DMS153 (cell line): ENCODE results near the gene ZMYND8.
"Not testable (repeated sequence)": the region's sequence is repeated elsewhere in the genome, so short reads cannot be mapped to it uniquely, and the experiment has no call there.

ENCODE experiments used
- DNase-seq: peaks from one replicate; lab custom pipeline; 2025; lab: John Stamatoyannopoulos, UW

ZMYND8 gene

DNA sequence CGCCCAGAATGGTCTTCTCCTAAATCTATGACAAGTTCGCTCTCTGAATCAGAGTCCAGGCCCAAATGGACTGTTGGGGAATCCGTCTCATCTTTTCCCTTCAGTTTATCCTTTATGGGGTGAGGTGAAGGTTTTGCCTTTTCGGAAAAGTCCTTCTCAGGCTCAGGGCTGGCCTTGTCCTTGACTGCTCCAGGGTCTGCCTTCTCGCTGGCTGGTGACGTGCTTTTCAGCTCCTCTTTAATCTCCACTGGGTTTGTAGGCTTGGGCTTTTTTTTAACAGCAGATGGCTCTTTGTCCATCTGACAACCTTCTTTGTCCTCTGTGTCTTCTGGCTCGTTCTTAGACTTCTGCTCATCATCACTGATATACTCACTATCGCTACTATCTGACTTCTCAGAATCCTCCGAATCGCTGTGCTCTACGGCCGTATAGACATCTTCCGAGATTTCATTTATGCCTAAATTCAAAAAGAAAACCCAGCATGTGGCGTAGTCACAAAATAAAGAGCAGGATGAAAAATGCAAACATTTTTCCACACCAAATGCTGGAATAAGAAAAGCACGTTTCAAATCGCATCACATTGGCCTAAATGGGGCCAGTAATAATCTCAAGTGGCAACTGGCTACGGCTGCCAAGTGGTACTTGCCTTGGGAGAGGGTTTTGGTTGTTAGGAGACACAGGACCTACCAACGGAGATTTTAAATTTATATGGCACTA lies 110.3 kb downstream of the ZMYND8 start:
- no peak for DNase-seq

DNA sequence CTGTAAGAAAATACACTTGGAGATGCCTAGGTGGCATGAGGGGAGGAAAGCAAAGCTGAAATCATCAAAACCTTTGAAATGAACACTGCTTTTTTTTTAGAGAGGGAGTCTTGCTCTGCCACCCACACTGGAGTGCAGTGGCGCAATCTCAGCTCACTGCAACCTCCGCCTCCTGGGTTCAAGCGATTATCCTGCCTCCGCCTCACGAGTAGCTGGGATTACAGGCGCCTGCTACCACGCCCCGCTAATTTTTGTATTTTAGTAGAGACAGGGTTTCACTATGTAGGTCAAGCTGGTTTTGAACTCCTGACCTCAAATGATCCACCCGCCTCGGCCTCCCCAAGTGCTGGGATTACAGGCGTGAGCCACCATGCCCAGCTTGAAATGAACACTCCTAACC lies 111.3 kb downstream of the ZMYND8 start:
- not testable (repeated sequence) for DNase-seq

DNA sequence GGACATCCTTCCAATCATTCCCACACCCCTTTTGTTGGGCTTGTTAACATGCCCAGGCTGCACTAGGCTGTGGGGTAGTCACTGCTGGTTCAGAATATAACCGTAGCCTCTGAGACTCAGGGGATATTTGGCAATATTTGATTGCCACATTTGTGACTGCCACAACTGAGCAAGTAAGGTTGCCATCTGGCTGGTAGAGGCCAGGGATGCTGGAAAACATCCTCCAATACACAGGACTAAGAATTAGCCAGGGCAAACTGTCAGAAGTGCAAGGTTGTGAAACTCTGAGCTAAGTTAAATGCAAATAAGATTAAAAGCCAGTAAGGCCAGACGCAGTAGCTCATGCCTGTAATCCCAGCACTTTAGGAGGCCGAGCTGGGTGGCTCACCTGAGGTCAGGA lies 112.0 kb downstream of the ZMYND8 start:
- no peak for DNase-seq

GRCh38 chr20:47243532-47244305 lies 112.8 kb downstream of the ZMYND8 start:
- no peak for DNase-seq

DNA sequence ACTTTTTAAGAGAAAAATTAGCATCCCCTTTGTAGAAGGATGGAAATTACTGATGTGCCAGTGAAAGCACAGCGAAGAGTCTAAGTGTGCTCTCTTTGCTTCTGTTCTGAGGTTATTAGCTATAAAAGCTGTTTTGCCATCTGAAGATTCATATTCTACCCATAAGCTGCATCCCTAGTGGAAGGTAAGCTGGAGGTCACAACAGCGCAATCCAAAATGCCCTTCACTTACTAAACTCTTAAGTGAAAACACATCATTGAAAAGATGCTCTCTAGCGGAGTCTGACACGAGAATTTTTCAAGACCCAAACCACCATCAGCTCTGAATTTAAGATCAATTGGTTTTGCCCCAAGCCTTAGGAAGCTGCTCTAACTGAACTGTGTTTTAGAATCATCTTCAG lies 113.5 kb downstream of the ZMYND8 start:
- no peak for DNase-seq

GRCh38 chr20:47241345-47241781 lies 115.1 kb downstream of the ZMYND8 start:
- DNase-seq, result no peak

GRCh38 chr20:47240096-47240495 lies 116.4 kb downstream of the ZMYND8 start:
- DNase-seq, result not testable (repeated sequence)

DNA sequence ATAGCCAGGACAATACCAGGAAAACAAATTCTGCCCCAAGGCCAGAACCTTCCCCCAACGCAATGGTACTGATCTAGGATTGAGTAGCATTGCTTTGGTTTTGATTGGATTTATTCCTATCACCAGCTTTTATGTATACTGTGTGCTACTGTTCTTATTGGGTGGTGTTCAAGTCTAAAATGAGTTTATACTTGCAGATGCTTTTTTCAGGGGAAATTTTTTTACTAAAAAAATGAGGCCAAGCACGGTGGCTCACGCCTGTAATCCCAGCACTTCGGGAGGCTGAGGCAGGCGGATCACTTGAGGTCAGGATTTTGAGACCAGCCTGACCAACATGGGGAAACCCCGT lies 116.8 kb downstream of the ZMYND8 start:
- no peak for DNase-seq

DNA sequence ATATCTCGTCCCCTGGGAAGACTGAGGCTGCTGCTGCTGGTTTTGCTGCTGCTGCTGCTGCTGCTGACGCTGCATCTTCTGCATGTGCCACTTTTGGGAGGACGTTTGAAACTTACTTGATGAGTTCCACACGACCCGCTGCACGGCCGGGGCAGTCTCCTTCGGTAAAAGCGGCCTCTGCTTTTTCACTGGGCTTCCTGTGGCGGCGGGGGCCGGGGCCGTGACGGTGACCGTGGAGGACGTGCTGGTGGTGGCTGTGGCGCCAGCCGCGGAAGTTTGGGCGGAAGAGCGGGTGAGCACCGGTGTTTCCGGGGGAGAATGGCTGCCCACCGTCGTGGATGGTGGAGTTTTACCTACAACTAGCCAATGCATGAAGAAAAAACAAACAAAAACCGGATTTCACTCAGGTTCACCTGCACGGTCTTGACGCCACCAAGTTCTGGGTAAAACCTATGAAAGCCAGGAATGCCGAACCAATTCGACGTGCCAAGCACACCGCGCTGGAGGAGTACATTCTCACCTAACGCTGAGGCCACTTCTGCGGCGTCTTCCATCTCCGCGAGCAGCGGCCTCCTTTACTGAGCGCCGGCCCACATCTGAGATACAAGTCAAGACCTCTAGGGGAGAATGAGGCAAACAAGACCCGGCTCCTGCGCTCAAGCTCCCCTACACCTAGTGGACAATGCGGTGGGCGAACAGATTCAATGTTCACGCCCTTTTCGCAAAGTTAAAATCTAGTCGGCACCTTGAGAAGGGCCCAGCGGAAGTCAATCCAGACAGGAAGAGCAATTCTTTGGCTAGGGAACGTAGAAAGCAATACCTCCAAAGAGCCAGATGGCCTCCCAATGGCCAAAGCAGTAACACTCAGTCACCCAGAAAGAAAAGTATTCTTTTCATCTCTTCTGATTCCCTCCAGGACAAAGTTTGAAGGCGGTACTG lies 117.5 kb downstream of the ZMYND8 start:
- DNase-seq, result no peak

DNA sequence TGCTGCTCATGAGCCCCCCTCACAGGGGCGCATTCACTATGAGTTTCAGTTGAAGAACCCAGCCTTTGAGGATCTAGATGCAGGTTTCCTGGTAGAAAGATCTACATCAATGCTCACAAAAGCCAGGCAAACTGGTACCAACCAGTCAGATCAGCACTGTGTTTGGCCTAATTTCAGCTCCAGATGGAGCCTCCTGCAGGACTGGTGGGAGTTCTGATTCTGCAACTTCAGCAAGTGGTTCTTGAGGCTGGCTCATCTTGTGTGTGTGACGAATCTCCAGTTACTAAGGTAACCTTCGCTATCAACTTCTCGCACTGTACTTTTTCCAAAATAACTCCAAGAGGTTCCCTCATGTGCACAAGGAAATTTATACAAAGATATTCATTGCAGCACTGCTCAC lies 118.8 kb downstream of the ZMYND8 start:
- no peak for DNase-seq

- DNase-seq, result no peak
Measured at GRCh38 chr20:47236639-47236900, 119.9 kb downstream of the ZMYND8 start.

GRCh38 chr20:47235853-47236638 lies 120.5 kb downstream of the ZMYND8 start:
- no peak for DNase-seq

GRCh38 chr20:47235111-47235510 lies 121.4 kb downstream of the ZMYND8 start:
- no peak for DNase-seq

DNA sequence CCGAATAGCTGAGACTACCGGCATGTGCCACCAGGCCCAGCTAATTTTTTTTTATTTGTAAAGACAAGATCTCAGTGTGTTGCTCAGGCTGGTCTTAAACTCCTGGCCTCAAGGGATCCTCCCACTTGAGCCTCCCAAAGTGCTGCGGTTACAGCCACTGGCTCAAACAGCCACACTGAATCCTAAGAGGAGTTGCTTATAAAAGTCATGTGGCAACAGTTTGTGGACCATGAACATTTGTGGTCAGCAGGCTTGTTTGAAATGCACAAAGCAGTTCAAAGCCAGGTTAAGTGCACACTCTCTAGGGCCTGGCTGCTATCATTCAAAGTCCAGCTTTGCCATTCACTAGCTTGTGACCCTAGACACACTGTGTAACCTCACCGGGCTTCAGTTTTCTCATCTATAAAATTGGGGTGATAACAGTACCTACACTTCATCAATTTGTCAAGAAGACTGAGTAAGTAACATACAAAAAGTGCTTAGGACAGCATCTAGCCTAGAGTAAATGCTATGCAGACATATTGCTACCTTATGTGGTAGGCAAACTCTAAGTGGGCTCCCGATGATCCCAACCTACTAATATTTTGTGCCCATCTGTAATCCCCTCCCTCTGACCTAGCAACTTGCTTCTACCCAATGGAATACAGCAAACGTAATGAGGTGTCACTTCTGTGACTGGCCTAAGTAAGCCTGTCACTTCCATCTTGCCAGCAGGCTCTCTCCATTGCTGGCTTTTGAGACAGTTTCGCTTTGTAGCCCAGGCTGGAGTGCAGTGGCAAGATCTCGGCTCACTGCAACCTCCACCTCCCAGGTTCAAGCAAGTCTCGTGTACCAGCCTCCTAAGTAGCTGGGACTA lies 122.9 kb downstream of the ZMYND8 start:
- DNase-seq, result no peak

- no peak for DNase-seq
Measured at GRCh38 chr20:47232518-47232917, 124.0 kb downstream of the ZMYND8 start.

GRCh38 chr20:47231382-47232039 lies 125.0 kb downstream of the ZMYND8 start:
- DNase-seq, result no peak

DNA sequence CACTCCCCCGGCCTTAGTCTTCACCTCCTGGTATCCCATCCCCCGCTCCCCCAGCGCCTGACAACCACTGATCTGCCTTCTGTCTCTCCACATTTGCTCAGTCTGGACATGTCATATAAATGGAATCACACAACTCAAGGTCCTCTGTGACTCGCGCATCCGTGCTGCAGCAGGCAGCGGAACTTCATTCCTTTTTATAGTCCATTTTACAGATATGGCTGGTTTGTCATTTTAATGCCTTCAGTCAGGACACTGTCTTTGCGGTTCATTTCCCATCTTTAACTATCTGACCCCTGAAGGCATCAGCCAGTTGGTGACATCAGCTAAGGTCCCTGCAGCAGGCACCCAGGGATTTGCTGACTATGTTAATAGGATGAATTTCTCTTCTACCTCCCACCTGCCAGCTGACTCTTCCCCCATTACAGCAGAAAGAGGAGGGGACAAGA lies 125.7 kb downstream of the ZMYND8 start:
- DNase-seq, result no peak

DNA sequence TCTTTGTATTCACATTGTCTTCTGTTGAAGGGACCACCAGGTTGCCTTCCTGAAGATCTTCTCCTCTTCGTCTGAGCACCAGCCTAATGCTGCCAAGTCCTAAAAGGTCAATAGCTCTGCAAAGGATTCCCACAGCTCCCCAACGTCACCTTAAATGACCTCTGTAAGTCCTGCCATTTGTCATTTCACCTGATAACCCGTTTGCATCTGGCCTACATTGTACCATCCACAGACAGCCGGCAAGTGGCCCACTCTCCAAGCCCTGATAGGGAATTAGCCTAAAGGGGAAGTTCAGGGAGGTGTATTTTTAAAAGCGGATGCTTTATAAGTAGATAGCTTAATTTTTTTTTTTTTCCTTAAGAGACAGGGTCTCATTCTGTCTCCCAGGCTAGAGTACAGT lies 127.8 kb downstream of the ZMYND8 start:
- no peak for DNase-seq

DNA sequence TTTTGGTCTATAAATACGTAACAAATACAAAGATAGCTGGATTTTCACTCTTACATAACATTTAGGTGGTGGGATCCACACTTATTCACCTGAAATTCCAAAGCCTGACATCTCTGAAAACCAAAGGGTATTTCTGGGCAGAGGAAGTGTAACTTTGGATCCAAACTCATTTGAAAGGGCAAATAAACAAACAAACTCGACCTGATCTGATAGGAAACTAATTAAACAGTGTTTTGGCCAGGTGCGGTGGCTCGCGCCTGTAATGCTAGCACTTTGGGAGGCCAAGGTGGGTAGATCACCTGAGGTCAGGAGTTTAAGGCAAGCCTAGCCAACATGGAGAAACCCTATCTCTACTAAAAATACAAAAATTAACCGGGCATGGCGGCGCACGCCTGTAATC lies 128.9 kb downstream of the ZMYND8 start:
- no peak for DNase-seq

DNA sequence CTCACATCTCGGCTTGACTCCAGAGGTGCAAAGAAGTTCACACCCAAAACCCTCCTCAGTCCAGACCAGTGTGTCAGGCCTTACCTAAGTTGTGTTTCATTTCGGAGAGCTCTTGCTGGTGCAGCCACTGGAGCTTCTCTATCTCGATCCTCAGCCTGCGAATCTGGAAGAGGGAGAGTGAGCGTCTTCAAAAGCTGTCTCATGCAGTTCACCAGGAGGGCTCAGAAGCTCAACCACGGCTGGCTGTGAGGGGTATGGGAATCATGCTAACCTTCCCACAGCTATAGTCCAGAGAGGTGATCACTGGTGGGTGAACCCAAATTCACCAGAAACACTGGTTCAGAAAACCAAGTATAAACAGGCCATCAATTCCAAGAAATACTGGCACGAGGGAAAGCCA lies 129.4 kb downstream of the ZMYND8 start:
- no peak for DNase-seq
